ENCODE data around the gene MAST4. TPM values are rescaled to one million over a fixed set of nuclear protein-coding genes. Genes with fewer than 3 reads are reported as not detected.

Gene MAST4
- total RNA-seq, 1 donor from 2014 or later, result 11.3 TPM

- Mint-ChIP-seq H3K36me3 (ENCODE audit: low read depth) (no peaks in the 10 kb centered on the region), H3K27me3 (ENCODE audit: low read depth) (no peaks in the 10 kb centered on the region), H3K4me1 (ENCODE audit: low read depth) (peaks cover 10% of the 10 kb centered on the region), H3K4me3 (ENCODE audit: unreplicated experiment) (no peak overlapping the region), H3K9me3 (ENCODE audit: low read depth) (no peaks in the 10 kb centered on the region), H3K27ac (ENCODE audit: unreplicated experiment) (no peak overlapping the region)
- no peak for TF ChIP-seq CTCF (IDR thresholded peaks at IDR 0.05)
- DNase-seq (ENCODE audit: low spot score), result no peak
Measured at GRCh38 chr5:66981266-66982055, 385.3 kb downstream of the MAST4 start.

GRCh38 chr5:66982056-66982387 is 385.8 kb downstream of the MAST4 start:
- Mint-ChIP-seq H3K4me3 (ENCODE audit: unreplicated experiment) (no peak overlapping the region), H3K27me3 (ENCODE audit: low read depth) (no peaks in the 10 kb centered on the region), H3K9me3 (ENCODE audit: low read depth) (no peaks in the 10 kb centered on the region), H3K36me3 (ENCODE audit: low read depth) (no peaks in the 10 kb centered on the region), H3K4me1 (ENCODE audit: low read depth) (peaks cover 14% of the 10 kb centered on the region), H3K27ac (ENCODE audit: unreplicated experiment) (no peak overlapping the region)
- no peak for TF ChIP-seq CTCF (IDR thresholded peaks at IDR 0.05)
- DNase-seq (ENCODE audit: low spot score), result no peak

GRCh38 chr5:66982470-66982869 is 386.3 kb downstream of the MAST4 start:
- no peak for DNase-seq (ENCODE audit: low spot score)
- Mint-ChIP-seq H3K4me3 (ENCODE audit: unreplicated experiment) (no peak overlapping the region), H3K36me3 (ENCODE audit: low read depth) (no peaks in the 10 kb centered on the region), H3K27ac (ENCODE audit: unreplicated experiment) (no peak overlapping the region), H3K9me3 (ENCODE audit: low read depth) (no peaks in the 10 kb centered on the region), H3K27me3 (ENCODE audit: low read depth) (no peaks in the 10 kb centered on the region), H3K4me1 (ENCODE audit: low read depth) (peaks cover 19% of the 10 kb centered on the region)
- TF ChIP-seq CTCF (IDR thresholded peaks at IDR 0.05), result no peak

- DNase-seq (ENCODE audit: low spot score), result no peak
- Mint-ChIP-seq H3K4me3 (ENCODE audit: unreplicated experiment) (no peak overlapping the region), H3K27me3 (ENCODE audit: low read depth) (no peaks in the 10 kb centered on the region), H3K4me1 (ENCODE audit: low read depth) (peaks cover 32% of the 10 kb centered on the region), H3K27ac (ENCODE audit: unreplicated experiment) (no peak overlapping the region), H3K9me3 (ENCODE audit: low read depth) (no peaks in the 10 kb centered on the region), H3K36me3 (ENCODE audit: low read depth) (no peaks in the 10 kb centered on the region)
- no peak for TF ChIP-seq CTCF (IDR thresholded peaks at IDR 0.05)
Measured at GRCh38 chr5:66985417-66985816, 389.2 kb downstream of the MAST4 start.

GRCh38 chr5:66986009-66986408 is 389.8 kb downstream of the MAST4 start:
- no peak for DNase-seq (ENCODE audit: low spot score)
- no peak for TF ChIP-seq CTCF (IDR thresholded peaks at IDR 0.05)
- H3K4me1 Mint-ChIP-seq (ENCODE audit: low read depth), result peaks cover 32% of the 10 kb centered on the region
- no peaks in the 10 kb centered on the region for H3K9me3 Mint-ChIP-seq (ENCODE audit: low read depth)
- no peak overlapping the region for H3K27ac Mint-ChIP-seq (ENCODE audit: unreplicated experiment)
- no peak overlapping the region for H3K4me3 Mint-ChIP-seq (ENCODE audit: unreplicated experiment)
- no peaks in the 10 kb centered on the region for H3K36me3 Mint-ChIP-seq (ENCODE audit: low read depth)
- no peaks in the 10 kb centered on the region for H3K27me3 Mint-ChIP-seq (ENCODE audit: low read depth)
